Neuron (in vitro differentiated cells): ENCODE measurements around the gene RASD2.

Experiments
- H2AFZ ChIP-seq: one replicate; pipeline ENCODE4 v1.6.1; 2013; ENCODE audit warnings: low read depth, mild to moderate bottlenecking, inconsistent platforms, low read length, moderate library complexity
- H3K27me3 ChIP-seq: one replicate; pipeline ENCODE4 v1.6.1; 2013; ENCODE audit warnings: low read length; ENCODE audit not compliant: insufficient read depth
- H3K36me3 ChIP-seq: one replicate; pipeline ENCODE4 v1.6.1; 2013; ENCODE audit warnings: low read length; ENCODE audit not compliant: insufficient read depth
- H3K4me1 ChIP-seq: one replicate; pipeline ENCODE4 v1.6.1; 2013; ENCODE audit warnings: low read length; ENCODE audit not compliant: insufficient read depth
- H3K4me3 ChIP-seq: 2 replicates; pipeline ENCODE4 v1.5.1; 2013; ENCODE audit warnings: mild to moderate bottlenecking, low read length, moderate library complexity
- H3K9me3 ChIP-seq: one replicate; pipeline ENCODE4 v1.6.1; 2013; ENCODE audit warnings: low read length

Gene RASD2

GRCh38 chr22:35539487-35539886, 1.1 kb upstream of the RASD2 start:
- H2AFZ ChIP-seq, result no peak overlapping the region
- H3K27me3 ChIP-seq, result peaks cover 52% of the 10 kb centered on the region
- peaks cover 7% of the 10 kb centered on the region for H3K4me1 ChIP-seq
- H3K36me3 ChIP-seq, result no peaks in the 10 kb centered on the region
- H3K4me3 ChIP-seq, result peak overlapping the region; percentile 49
- H3K9me3 ChIP-seq, result no peaks in the 10 kb centered on the region

- peaks cover 7% of the 10 kb centered on the region for H3K4me1 ChIP-seq
- H3K9me3 ChIP-seq, result no peaks in the 10 kb centered on the region
- H3K4me3 ChIP-seq, result peak overlapping the region; percentile 49
- peak overlapping the region; percentile 53 for H2AFZ ChIP-seq
- H3K36me3 ChIP-seq, result no peaks in the 10 kb centered on the region
- peaks cover 52% of the 10 kb centered on the region for H3K27me3 ChIP-seq
Observed at GRCh38 chr22:35539910-35540594, 579 bp upstream of the RASD2 start.

GRCh38 chr22:35541254-35541748, 670 bp downstream of the RASD2 start:
- H3K4me1 ChIP-seq, result peaks cover 7% of the 10 kb centered on the region
- no peak overlapping the region for H3K4me3 ChIP-seq
- no peaks in the 10 kb centered on the region for H3K9me3 ChIP-seq
- H2AFZ ChIP-seq, result no peak overlapping the region
- H3K36me3 ChIP-seq, result no peaks in the 10 kb centered on the region
- H3K27me3 ChIP-seq, result peaks cover 52% of the 10 kb centered on the region

GRCh38 chr22:35542157-35542938, 1.7 kb downstream of the RASD2 start:
- Histone ChIP-seq H3K27me3 (peaks cover 57% of the 10 kb centered on the region), H3K4me3 (no peak overlapping the region), H3K9me3 (no peaks in the 10 kb centered on the region), H3K36me3 (no peaks in the 10 kb centered on the region), H3K4me1 (peaks cover 7% of the 10 kb centered on the region), H2AFZ (no peak overlapping the region)

- Histone ChIP-seq H2AFZ (no peak overlapping the region), H3K9me3 (no peaks in the 10 kb centered on the region), H3K36me3 (no peaks in the 10 kb centered on the region), H3K27me3 (peaks cover 60% of the 10 kb centered on the region), H3K4me1 (peaks cover 7% of the 10 kb centered on the region), H3K4me3 (no peak overlapping the region)
Observed at GRCh38 chr22:35542939-35543516, 2.4 kb downstream of the RASD2 start.

- Histone ChIP-seq H3K36me3 (no peaks in the 10 kb centered on the region), H3K27me3 (peaks cover 64% of the 10 kb centered on the region), H3K4me3 (no peak overlapping the region), H3K4me1 (peaks cover 7% of the 10 kb centered on the region), H2AFZ (no peak overlapping the region), H3K9me3 (no peaks in the 10 kb centered on the region)
Observed at GRCh38 chr22:35543702-35544101, 3.1 kb downstream of the RASD2 start.

- no peak overlapping the region for H3K4me3 ChIP-seq
- peaks cover 10% of the 10 kb centered on the region for H3K4me1 ChIP-seq
- peaks cover 59% of the 10 kb centered on the region for H3K27me3 ChIP-seq
- H3K9me3 ChIP-seq, result no peaks in the 10 kb centered on the region
- no peak overlapping the region for H2AFZ ChIP-seq
- H3K36me3 ChIP-seq, result no peaks in the 10 kb centered on the region
Observed at GRCh38 chr22:35544189-35544588, 3.6 kb downstream of the RASD2 start.

- H2AFZ ChIP-seq, result no peak overlapping the region
- H3K27me3 ChIP-seq, result peaks cover 57% of the 10 kb centered on the region
- H3K4me1 ChIP-seq, result peaks cover 10% of the 10 kb centered on the region
- H3K4me3 ChIP-seq, result no peak overlapping the region
- H3K9me3 ChIP-seq, result no peaks in the 10 kb centered on the region
- H3K36me3 ChIP-seq, result no peaks in the 10 kb centered on the region
Observed at GRCh38 chr22:35544827-35545226, 4.2 kb downstream of the RASD2 start.

GRCh38 chr22:35546886-35547285, 6.3 kb downstream of the RASD2 start:
- no peak overlapping the region for H2AFZ ChIP-seq
- H3K4me3 ChIP-seq, result no peak overlapping the region
- peaks cover 3% of the 10 kb centered on the region for H3K4me1 ChIP-seq
- no peaks in the 10 kb centered on the region for H3K36me3 ChIP-seq
- H3K9me3 ChIP-seq, result no peaks in the 10 kb centered on the region
- peaks cover 45% of the 10 kb centered on the region for H3K27me3 ChIP-seq

- H2AFZ ChIP-seq, result no peak overlapping the region
- no peak overlapping the region for H3K4me3 ChIP-seq
- H3K27me3 ChIP-seq, result peaks cover 32% of the 10 kb centered on the region
- H3K36me3 ChIP-seq, result no peaks in the 10 kb centered on the region
- H3K9me3 ChIP-seq, result no peaks in the 10 kb centered on the region
- H3K4me1 ChIP-seq, result peaks cover 3% of the 10 kb centered on the region
Observed at GRCh38 chr22:35547987-35548721, 7.5 kb downstream of the RASD2 start.

- no peak overlapping the region for H3K4me3 ChIP-seq
- no peaks in the 10 kb centered on the region for H3K36me3 ChIP-seq
- no peaks in the 10 kb centered on the region for H3K9me3 ChIP-seq
- peaks cover 27% of the 10 kb centered on the region for H3K27me3 ChIP-seq
- H2AFZ ChIP-seq, result no peak overlapping the region
- H3K4me1 ChIP-seq, result peaks cover 3% of the 10 kb centered on the region
Observed at GRCh38 chr22:35548722-35549112, 8.1 kb downstream of the RASD2 start.

- H3K36me3 ChIP-seq, result no peaks in the 10 kb centered on the region
- peaks cover 3% of the 10 kb centered on the region for H3K4me1 ChIP-seq
- H3K4me3 ChIP-seq, result no peak overlapping the region
- peaks cover 21% of the 10 kb centered on the region for H3K27me3 ChIP-seq
- no peaks in the 10 kb centered on the region for H3K9me3 ChIP-seq
- H2AFZ ChIP-seq, result no peak overlapping the region
Observed at GRCh38 chr22:35549328-35549727, 8.7 kb downstream of the RASD2 start.
